M059J (cell line): Measurements from ENCODE around the gene CEP112. TPM values are rescaled to one million over a fixed set of nuclear protein-coding genes. Genes with fewer than 3 reads are reported as not detected.
"Not testable (repeated sequence)": the region's sequence is repeated elsewhere in the genome, so short reads cannot be mapped to it uniquely, and the experiment has no call there.

Source experiments
- DNase-seq: peaks from one replicate; pipeline ENCODE4 v3.0.0-alpha.2; 2012; ENCODE audit warnings: low read depth
- total RNA-seq: library from RNA; depleted of rRNA; stranded (reverse); fragments of >200 nt; shearing (Covaris generic); gene quantifications from 2 replicates; pipeline ENCODE4 v1.2.3, GENCODE V29; 2014

CEP112 gene
- total RNA-seq, 1 experiment from 2014 or later, result 5.9 TPM

DNA sequence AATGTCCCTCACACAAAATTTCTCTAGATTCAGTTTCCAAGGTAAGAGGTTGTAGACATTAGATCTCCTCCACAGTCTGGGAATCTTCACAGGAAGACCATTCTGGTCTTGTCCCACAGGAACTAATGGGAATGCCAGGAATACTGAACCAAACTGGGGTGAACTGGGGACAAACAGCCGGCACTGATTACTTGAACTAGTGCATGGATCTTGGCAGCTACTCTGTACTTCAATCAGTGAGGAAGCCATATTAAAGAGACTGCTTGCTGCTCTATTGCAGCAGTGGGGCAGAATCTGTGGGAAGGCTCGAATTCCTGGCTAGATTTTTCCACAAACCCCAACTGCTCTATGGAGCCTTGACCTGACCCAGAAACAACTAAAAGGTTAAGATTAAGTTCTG lies 361.6 kb downstream of the CEP112 start:
- DNase-seq, result no peak

- DNase-seq, result not testable (repeated sequence)
Observed at GRCh38 chr17:65826577-65826976, 365.4 kb downstream of the CEP112 start.

GRCh38 chr17:65824901-65825300 lies 367.0 kb downstream of the CEP112 start:
- no peak for DNase-seq

- no peak for DNase-seq
Observed at GRCh38 chr17:65823713-65824112, 368.2 kb downstream of the CEP112 start.

DNA sequence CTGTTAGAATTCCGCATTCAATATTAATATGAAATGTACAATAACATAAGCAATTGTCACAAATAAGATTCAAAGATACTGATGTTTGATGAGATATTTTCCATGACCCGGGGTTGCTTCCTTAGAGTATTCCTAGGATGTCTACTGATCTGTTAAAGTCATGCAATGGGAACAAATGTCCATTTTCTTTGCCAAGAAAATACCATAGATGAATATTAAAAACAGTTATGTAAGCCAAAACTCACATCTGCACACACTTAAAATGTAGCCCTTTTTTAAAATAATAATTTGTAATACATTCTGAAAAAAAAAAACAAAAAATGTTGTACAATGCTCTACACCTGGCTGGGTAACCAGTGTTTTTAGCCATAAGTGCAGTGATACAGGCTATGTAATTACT lies 371.1 kb downstream of the CEP112 start:
- no peak for DNase-seq

DNA sequence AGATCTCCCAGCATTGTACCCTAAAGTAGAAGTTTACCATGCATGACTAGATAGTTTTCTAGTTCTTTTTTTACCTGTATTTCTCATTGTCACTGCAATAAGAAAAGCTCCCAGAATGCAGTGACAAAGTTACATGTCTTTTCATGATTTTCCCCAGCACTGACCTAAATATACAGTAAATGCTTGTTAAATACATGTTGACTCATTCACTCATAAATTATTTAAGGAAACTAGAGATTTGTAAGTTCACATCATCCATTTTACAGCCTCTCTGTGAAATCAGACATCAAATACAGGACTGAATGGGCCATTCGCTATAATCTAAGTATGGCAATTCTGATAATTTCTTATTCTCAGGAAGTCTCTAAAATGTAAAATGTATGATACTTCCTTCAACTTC lies 371.6 kb downstream of the CEP112 start:
- DNase-seq, result no peak

DNA sequence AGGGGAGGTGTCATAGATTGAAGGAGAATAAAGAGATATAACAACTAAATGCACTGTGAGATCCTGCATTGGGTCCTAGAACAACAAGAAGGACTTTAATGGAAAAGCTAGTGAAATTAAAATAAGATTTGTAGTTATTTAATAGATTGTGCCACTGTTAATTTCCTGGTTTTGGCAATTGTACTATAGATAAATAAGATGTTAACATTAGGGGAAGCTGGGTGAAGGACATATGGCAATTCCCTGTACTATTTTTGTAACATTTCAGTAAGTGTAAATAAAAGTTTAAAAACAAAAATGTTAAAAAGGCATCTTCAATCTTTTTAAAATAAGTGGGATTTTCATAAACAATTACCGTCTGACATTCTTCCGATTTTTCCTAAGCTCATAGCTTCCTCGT lies 372.1 kb downstream of the CEP112 start:
- DNase-seq, result no peak

DNA sequence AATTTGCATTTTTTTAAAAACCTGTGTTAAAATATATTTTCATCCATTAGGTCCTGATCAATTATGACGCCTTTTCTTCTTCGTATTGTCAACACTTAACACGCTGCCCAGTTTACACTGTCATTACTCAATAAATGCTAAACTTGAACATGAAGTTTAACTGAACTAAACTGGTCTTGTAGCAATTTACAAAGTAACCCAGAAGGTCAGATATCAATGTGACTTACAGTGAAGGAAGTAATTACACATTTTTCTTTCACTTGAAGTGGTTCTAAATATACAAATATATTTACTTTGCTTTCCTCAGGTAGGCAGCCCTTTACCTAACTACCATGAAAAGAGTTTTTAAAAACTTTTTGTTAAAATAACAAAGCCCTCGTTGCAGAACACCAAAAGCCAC lies 374.0 kb downstream of the CEP112 start:
- no peak for DNase-seq

GRCh38 chr17:65814418-65814817 lies 377.5 kb downstream of the CEP112 start:
- DNase-seq, result no peak

- DNase-seq, result no peak
Observed at GRCh38 chr17:65813306-65813705, 378.6 kb downstream of the CEP112 start.

GRCh38 chr17:65811043-65811442 lies 380.9 kb downstream of the CEP112 start:
- DNase-seq, result no peak

GRCh38 chr17:65809366-65809765 lies 382.6 kb downstream of the CEP112 start:
- no peak for DNase-seq

DNA sequence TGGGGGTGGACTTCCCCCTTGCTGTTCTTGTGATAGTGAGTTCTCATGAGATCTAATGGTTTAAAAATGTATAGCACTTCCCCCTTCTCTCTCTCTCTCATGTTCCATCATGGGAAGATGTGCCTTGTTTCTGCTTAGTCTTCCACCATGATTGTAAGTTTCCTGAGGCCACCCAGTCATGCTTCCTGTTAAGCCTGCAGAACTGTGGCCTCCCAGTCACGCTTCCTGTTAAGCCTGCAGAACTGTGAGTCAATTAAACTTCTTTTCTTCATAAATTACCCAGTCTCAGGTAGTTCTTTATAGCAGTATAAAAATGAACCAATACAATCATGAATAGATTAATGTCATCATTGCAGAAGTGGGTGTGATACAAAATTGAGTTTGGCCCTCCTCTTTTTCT lies 383.4 kb downstream of the CEP112 start:
- not testable (repeated sequence) for DNase-seq

- DNase-seq, result no peak
Observed at GRCh38 chr17:65807361-65807760, 384.6 kb downstream of the CEP112 start.

GRCh38 chr17:65801513-65801912 lies 390.4 kb downstream of the CEP112 start:
- DNase-seq, result no peak

DNA sequence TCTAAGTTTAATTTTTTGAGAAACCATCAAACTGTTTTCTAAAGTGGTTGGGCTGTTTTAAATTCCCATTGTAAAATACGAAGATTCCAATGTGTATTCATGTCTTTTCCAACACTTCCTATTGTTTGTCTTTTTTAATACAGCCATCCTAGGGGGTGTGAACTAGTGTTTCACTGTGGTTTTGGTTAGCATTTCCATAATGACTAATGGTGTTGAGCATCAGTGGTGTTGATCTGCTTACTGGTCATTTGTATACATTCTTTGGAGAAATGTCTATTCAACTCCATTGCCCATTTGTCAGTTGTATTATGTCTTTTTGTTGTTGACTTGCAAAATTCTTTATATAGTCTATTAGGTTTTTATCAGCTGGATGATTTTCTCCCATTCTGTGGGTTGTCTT lies 391.3 kb downstream of the CEP112 start:
- DNase-seq, result peak; percentile 12

DNA sequence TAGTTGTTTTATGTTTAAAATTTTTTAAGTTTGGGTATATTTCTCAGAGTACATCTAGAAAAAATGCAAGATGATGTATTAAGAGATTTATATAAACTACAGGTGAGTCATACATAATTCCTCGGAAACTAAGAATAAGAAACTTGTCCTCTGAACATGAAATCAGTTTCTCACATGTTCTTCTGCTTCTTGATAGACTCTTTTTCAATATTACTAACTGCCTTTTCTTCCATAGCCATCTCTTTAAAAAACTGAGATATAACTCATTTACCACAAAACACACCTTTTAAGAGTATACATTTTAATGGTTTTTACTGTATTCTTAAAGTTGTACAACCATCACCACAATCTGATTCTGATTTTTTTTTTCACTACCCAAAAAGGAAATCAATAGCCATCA lies 392.1 kb downstream of the CEP112 start:
- DNase-seq, result no peak

DNA sequence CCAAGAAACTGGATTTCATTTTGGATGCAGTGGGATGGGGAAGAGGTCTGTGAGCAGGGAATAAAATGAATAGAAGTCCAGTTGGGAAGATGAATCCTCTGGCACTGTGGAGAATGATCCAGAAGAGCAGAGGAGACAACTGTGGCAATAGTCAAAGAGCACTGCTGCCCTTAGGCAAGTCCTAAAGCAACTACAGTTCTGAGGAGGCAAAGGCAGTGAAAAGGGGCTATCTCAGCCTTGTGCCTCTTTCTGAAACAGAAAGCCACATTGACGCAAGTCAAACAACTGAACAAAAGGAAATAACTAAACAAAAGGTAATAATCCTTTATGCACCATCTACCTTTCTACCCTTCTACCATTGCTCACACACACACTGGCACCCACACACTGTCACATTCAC lies 392.5 kb downstream of the CEP112 start:
- no peak for DNase-seq

GRCh38 chr17:65797809-65798208 lies 394.1 kb downstream of the CEP112 start:
- no peak for DNase-seq

DNA sequence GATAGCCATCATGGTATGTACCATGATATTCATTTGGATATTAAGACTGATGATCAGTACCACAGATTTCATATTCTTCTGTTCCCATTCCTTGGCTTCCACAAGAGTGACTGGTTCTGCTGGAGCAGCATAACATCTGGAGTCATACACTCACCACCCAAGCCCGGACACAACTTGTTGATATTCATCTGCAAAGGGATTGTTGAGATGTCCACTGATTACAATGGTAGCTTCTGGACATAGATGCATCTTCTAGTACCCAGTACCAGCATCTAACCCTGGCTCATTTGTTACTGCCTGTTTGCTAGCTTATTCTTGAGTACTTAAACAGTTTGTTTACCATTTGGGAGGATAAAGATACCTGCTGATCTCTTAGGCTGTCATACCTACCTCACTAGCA lies 394.8 kb downstream of the CEP112 start:
- DNase-seq, result no peak

DNA sequence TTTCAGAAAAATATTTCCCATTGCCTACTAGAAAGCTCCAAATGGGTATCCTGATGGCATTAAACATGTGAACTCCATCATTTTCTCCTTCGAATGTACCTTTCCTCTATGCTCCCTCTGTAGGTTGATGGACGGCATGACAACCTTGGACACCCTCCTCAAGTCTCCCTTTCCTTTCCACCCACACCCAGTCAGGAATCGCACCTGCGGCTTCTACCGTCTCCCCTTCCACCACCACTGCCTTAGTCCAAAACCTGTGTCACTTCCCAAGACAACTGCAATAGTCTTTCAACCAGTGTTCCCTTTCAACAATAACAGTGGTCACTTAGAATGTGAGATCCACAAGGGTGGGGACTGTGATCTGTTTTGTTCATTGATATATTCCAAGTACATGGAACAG lies 397.4 kb downstream of the CEP112 start:
- DNase-seq, result peak; percentile 50

GRCh38 chr17:65790241-65790640 lies 401.7 kb downstream of the CEP112 start:
- no peak for DNase-seq

GRCh38 chr17:65787503-65787902 lies 404.4 kb downstream of the CEP112 start:
- no peak for DNase-seq

GRCh38 chr17:65786479-65786878 lies 405.5 kb downstream of the CEP112 start:
- DNase-seq, result no peak

DNA sequence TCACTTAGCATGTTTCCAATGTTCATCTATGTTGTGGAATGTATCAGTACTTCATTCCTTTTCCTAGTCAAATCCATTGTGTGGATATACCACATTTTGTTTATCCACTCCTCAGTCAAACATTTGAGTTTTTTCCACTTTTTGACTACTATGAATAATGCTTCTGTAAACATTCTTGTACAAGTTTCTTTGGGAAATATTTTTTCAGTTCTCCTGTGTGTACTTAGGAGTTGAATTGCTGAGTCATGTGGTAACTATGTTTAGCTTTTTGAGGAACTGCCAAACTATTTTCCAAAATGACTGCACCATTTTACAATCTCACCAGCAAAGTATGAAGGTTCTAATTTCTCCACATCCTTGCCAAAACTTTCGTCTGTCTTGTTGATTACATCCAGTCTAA lies 406.8 kb downstream of the CEP112 start:
- DNase-seq, result peak; percentile 95
